22Rv1 (cell line): Measurements from ENCODE around the gene GKN1.

Experiments
- H3K27ac ChIP-seq: fragments of 450-650 bp; 2 replicates; pipeline ENCODE4 v1.5.1; 2017
- CTCF ChIP-seq: fragments of 450-650 bp; IDR thresholded peaks from 2 replicates; pipeline ENCODE4 v1.5.1; 2017; ENCODE audit warnings: mild to moderate bottlenecking
- ZFX ChIP-seq: fragments of 450-650 bp; IDR thresholded peaks from 2 replicates; pipeline ENCODE4 v1.6.1; 2017; ENCODE audit warnings: antibody characterized with exemption, borderline replicate concordance

GKN1 gene

GRCh38 chr2:68974946-68975665, 670 bp downstream of the GKN1 start:
- H3K27ac ChIP-seq = no peak overlapping the region
- TF ChIP-seq ZFX (no peak), CTCF (no peak)

- TF ChIP-seq ZFX (no peak), CTCF (no peak)
- no peak overlapping the region for H3K27ac ChIP-seq
These were observed 1.4 kb downstream of the GKN1 start for GRCh38 chr2:68975844-68976243.

DNA sequence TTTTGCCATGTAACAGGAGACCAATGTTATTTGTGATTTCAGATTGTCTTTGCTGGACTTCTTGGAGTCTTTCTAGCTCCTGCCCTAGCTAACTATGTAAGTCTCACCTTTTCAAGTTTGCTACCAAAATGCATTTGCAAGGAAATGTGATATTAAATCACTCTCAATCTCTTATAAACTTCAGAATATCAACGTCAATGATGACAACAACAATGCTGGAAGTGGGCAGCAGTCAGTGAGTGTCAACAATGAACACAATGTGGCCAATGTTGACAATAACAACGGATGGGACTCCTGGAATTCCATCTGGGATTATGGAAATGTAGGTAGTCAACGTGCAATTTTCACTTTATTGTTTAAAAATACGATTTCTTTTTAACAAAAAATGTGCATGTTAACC, 3.0 kb downstream of the GKN1 start:
- no peak overlapping the region for H3K27ac ChIP-seq
- TF ChIP-seq CTCF (no peak), ZFX (no peak)

DNA sequence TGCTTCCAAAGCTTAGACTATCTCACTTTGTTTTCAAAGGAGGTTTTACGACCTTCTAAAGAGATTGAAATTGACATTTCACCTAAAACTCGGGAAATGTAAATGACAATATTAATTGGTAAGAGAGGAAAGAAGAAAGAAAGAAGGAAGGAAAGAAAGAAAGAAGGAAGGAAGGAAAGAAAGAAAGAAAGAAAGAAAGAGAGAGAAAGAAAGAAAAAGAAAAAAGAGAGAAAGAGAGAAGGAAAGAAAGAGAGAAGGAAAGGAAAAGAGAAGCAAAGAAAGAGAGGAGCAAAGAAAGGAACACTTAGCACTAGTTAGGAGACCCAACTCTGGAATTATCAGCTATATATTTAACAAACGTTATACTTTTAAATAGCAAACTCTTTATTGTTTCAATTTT, 3.7 kb downstream of the GKN1 start:
- no peak for TF ChIP-seq CTCF
- no peak for TF ChIP-seq ZFX

GRCh38 chr2:68980956-68981355, 6.5 kb downstream of the GKN1 start:
- TF ChIP-seq CTCF (no peak), ZFX (no peak)
- no peak overlapping the region for H3K27ac ChIP-seq

More for the DNA sequence above, 3.7 kb downstream of the GKN1 start:
- H3K27ac ChIP-seq = no peak overlapping the region

GRCh38 chr2:68987021-68987503, 12.6 kb downstream of the GKN1 start:
- H3K27ac ChIP-seq = no peak overlapping the region
- TF ChIP-seq ZFX (no peak), CTCF (no peak)

DNA sequence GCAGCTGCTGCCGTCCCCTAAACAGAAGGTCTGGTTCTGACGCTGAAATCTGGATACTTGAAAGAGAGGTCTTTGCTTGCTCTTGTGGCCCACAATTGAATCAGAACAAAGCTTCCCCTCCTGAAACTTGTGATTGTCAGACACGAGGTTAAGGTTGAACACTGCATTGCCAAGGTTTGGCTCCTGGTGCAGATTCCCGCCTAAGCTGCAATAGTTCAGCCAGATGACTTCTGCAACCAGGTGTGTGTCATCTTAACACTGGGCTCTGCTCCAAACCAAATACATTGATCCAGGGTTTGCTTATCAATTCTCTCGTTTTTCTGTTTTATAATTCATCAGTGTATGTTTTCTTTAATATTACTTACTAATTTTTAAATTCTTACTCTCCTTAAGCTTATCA, 14.6 kb downstream of the GKN1 start:
- no peak overlapping the region for H3K27ac ChIP-seq
- no peak for TF ChIP-seq CTCF
- TF ChIP-seq ZFX = no peak
